ENCODE results near the gene ANXA2.

ANXA2 gene

GRCh38 chr15:60387321-60387720, 10.5 kb downstream of the ANXA2 start:
- DNase-seq (ENCODE audit: insufficient read length, low spot score) = no peak
- no peak for TF ChIP-seq CTCF (IDR thresholded peaks at IDR 0.05; ENCODE audit: insufficient read depth, missing control alignments)
- no peak for FAIRE-seq

DNA sequence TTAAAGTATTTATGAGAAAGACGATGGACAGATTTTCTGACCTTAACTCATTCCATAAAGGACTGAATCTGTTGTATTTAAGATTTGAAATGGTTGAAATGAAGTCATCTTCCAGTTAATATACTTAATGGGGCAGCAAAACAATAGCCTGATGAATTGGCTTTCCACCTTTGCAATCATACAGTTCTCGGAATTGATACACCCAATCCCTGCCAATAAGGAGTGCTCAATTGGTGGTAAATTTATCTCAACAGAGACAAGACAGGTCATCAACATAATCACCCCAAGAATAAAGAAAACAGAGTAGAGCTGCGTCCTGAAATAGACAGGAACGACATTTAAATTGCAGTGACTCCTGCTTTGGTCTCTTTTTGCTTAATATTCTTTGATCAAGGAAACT, 11.2 kb downstream of the ANXA2 start:
- no peak for TF ChIP-seq CTCF (IDR thresholded peaks at IDR 0.05; ENCODE audit: insufficient read depth, missing control alignments)
- FAIRE-seq = no peak
- no peak for DNase-seq (ENCODE audit: insufficient read length, low spot score)

GRCh38 chr15:60385620-60386552, 11.9 kb downstream of the ANXA2 start:
- TF ChIP-seq CTCF (IDR thresholded peaks at IDR 0.05; ENCODE audit: insufficient read depth, missing control alignments) = no peak
- FAIRE-seq (no peak), DNase-seq (ENCODE audit: insufficient read length, low spot score) (no peak)

GRCh38 chr15:60384526-60385126, 13.2 kb downstream of the ANXA2 start:
- no peak for DNase-seq (ENCODE audit: insufficient read length, low spot score)
- FAIRE-seq = no peak
- TF ChIP-seq CTCF (IDR thresholded peaks at IDR 0.05; ENCODE audit: insufficient read depth, missing control alignments) = no peak

- no peak for TF ChIP-seq CTCF (IDR thresholded peaks at IDR 0.05; ENCODE audit: insufficient read depth, missing control alignments)
- FAIRE-seq = no peak
- no peak for DNase-seq (ENCODE audit: insufficient read length, low spot score)
Measured at GRCh38 chr15:60384053-60384452, 13.7 kb downstream of the ANXA2 start.

GRCh38 chr15:60382773-60383674, 14.8 kb downstream of the ANXA2 start:
- FAIRE-seq (no peak), DNase-seq (ENCODE audit: insufficient read length, low spot score) (no peak)
- no peak for TF ChIP-seq CTCF (IDR thresholded peaks at IDR 0.05; ENCODE audit: insufficient read depth, missing control alignments)
